22Rv1 (cell line): ENCODE data around the gene CCNA2.

Experiments
- H3K27ac ChIP-seq: fragments of 450-650 bp; 2 replicates; pipeline ENCODE4 v1.5.1; 2017
- ZFX ChIP-seq: fragments of 450-650 bp; IDR thresholded peaks from 2 replicates; pipeline ENCODE4 v1.6.1; 2017; ENCODE audit warnings: antibody characterized with exemption, borderline replicate concordance
- TF ChIP-seq, protein P1 (sequence below): fragments of 450-650 bp; IDR thresholded peaks from 2 replicates; pipeline ENCODE4 v1.5.1; 2017; ENCODE audit warnings: mild to moderate bottlenecking

CCNA2 gene

DNA sequence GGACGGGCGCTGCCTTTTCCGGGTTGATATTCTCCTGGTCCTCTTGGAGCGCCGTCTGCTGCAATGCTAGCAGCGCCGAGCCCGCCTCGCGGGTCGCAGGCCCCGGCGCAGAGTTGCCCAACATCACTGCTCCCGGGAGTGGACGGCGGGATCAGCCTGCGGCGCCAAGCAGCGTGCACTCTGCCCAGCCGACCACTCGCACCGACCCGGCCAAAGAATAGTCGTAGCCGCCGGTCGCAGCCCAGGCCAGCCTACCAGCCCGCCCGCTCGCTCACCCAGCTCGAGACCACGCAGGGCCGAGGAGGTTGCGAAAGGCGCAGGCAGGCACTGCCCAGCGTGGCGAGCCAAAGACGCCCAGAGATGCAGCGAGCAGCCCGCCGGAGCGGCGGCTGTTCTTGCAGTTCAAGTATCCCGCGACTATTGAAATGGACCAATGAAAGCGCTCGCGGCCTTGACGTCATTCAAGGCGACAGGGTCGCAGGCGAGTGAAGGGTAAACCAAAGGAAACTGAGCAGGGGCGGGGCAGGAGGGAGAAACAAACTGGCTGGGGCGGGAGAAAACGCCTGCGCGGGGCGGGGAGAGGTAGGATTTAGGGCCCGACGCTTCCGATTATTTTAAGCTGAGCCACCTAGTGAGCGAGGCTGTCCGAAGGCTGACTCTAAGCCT lies at the start of gene CCNA2:
TSS of gene CCNA2 (minus strand) at position 379 of the 666 bp plus-strand sequence. CDS start at position 124, 255 bp downstream.
- TF ChIP-seq, protein P1, sequence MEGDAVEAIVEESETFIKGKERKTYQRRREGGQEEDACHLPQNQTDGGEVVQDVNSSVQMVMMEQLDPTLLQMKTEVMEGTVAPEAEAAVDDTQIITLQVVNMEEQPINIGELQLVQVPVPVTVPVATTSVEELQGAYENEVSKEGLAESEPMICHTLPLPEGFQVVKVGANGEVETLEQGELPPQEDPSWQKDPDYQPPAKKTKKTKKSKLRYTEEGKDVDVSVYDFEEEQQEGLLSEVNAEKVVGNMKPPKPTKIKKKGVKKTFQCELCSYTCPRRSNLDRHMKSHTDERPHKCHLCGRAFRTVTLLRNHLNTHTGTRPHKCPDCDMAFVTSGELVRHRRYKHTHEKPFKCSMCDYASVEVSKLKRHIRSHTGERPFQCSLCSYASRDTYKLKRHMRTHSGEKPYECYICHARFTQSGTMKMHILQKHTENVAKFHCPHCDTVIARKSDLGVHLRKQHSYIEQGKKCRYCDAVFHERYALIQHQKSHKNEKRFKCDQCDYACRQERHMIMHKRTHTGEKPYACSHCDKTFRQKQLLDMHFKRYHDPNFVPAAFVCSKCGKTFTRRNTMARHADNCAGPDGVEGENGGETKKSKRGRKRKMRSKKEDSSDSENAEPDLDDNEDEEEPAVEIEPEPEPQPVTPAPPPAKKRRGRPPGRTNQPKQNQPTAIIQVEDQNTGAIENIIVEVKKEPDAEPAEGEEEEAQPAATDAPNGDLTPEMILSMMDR, result no peak
- no peak for TF ChIP-seq ZFX
- H3K27ac ChIP-seq, result peak within 1 kb of the TSS; percentile 89

DNA sequence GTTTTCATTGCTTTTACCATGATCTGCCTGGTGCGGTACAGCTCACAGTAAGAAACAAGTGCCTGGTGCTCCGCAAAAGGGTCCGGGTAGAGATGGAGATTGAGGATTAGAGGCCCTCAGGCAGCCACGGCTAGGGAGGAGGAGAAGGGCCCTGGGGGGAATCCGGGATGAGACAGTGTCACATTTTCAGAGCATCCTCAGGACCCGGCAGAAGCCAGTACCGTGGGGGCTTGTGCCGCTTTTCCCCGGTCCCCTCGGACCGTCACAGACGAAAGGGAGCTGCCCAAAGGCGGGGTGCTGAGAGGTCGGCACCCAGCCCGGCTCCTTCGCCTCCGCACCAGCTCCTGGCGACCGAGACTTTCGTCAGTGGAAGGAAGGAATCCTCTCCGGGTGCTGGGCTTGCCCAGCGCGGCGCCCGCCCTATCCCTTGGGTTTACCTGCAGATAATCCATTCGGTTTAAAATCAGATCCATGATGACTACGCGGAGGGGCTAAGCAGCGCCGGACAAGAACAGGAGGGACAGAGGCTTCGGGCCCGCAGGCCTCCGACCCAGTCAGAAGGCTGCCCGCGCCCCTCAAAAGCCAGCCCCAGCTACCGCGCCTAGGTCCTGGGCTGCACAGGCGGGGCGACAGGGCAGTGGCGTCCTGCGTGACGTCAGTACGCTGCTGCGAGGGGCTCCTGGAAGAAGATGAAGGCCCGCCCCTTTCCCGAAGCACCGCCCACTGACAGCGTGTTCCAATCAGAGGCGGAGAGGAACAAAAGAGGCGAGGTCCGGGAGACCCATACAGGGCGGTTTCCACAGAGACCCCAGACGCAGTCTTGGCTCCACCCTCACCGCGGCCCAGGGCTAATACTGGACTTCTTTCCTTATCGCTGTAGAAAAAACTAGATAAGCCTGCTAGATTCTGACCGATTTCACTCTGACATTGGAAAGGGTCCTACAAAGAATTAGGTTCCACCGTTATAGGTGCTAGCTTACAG lies 46.4 kb upstream of the CCNA2 start, which contains the start of gene BBS7:
TSS of gene BBS7 (minus strand) at position 634 of the 982 bp plus-strand sequence. CDS start at position 473, 161 bp downstream.
- H3K27ac ChIP-seq, result peak within 1 kb of the TSS; percentile 66

DNA sequence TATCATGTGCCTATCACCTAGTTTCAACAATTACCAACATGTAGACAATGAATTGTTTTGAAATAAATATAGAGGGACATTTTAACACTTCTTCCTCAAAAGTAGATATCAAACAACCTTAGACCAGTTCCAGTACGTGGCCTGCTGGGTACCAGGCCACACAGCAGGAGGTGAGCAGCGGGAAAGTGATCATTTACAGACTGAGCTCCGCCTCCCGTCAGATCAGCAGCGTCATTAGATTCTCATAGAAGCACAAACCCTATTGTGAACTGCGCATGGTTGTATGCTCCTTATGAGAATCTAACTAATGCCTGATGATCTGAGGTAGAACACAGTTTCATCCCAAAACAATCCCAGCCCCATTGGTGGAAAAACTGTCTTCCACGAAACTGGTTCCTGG lies 40.1 kb upstream of the CCNA2 start:
- H3K27ac ChIP-seq, result no peak overlapping the region
- TF ChIP-seq, protein P1, result no peak
- no peak for TF ChIP-seq ZFX

More for the DNA sequence above, 46.4 kb upstream of the CCNA2 start, which contains the start of gene BBS7:
- TF ChIP-seq ZFX, result no peak

DNA sequence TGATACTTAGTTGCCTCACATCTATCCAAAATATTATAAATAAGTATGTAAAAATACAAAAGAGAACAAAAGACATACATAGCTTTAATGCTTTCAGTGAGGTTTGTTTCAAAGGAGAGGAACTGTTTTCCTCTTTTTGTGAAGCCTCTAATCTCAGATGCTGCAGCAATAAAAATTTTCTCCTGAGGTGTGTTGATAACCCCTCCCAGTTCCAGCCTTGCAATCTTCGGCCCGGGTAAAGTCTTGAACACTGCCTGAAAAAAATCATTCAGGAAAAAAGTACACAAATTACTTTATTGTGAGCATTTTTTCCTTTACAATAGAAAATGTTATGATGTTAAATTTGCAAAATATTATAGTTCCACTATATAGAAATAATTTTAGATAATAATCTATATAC lies 37.7 kb upstream of the CCNA2 start:
- no peak overlapping the region for H3K27ac ChIP-seq
- TF ChIP-seq, protein P1, result no peak
- no peak for TF ChIP-seq ZFX

DNA sequence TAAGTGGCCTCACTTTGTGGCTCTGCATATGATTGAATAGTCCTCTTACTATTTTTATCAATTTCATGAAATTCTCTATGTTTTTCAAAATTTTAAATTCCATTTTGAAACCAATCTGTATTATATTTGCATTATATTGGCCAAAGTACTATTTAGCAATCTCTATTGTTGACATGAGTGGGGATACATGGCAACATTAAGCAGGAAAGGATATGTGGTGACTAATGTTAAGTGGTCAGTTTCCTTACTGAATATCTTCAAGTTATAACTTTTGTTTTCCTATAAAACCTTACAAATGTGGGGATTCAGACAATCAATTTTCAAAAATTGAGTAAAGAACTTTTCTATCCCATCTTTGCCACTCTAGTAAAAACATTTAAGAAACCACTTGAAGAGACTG lies 36.4 kb upstream of the CCNA2 start:
- H3K27ac ChIP-seq, result no peak overlapping the region
- TF ChIP-seq, protein P1, result no peak
- TF ChIP-seq ZFX, result no peak

DNA sequence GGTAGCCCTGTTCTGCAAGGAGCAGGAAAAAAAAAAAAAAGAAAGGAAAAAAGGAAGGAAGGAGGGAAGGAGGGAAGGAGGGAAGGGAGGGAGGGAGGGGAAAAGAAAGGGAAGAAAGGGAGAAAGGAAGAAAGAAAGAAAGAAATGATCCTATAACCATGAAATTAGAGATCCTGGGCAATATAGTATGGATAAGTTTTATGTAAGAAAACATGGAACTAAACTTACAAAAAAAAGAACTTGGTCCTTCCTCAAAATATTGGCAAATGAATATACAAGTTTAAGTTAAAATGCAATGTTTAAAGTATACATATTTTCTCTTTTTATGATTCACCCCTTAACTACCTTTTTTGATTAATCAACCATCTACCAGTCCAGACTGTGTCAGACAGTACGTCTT lies 27.7 kb upstream of the CCNA2 start:
- TF ChIP-seq ZFX, result no peak
- TF ChIP-seq, protein P1, result no peak
- no peak overlapping the region for H3K27ac ChIP-seq

DNA sequence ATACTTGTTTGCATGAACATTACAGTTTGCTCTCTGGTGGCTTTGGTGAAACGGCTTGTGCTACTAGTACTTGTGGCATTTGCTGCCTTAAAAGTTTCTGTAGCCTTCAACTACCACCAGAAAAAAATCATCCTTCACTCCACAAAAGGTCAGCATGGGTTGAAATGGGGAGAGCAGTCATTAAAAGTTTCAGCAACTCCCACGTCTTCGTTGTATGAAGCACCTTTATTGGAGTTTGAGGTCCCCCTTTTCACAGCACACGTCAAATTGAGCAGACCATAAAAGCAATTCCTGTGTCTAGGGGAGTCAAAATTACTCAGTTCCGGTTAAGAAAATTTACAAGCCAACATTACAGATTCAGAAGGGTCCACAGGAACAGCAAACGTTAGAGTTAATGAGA lies 23.0 kb upstream of the CCNA2 start:
- no peak for TF ChIP-seq ZFX
- TF ChIP-seq, protein P1, result no peak
- no peak overlapping the region for H3K27ac ChIP-seq
